ACHN (cell line): Measurements from ENCODE around the gene EYS.

ENCODE experiments used
- DNase-seq: peaks from one replicate; pipeline ENCODE4 v3.0.0-alpha.2; 2015
- in situ Hi-C: cut with HindIII; loops from 2 replicates; pipeline ENCODE4 v1.10.0; 2017; ENCODE audit warnings: low sequenced_read_pairs, low pct_ligation_motif_present, low pct_unique_long_range_greater_than_20kb

Gene EYS

DNA sequence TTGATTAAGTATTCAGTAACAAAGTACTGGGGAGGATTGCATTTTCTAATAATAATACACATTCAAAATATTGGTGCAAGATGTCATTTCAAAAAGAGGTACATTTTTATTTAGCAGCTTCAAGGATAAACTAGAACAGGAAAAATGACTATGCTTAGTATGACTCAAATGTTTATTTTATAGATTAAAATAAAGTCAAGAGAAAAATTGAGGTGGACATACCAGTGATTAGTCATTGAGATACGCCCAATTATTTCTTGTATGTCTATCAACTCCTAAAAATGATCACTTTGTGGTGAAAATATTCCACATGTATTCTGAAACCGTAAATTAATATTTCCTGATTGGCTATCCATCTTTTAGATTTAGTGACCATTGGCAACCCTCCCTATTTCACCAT lies 1974.7 kb downstream of the EYS start:
- no peak for DNase-seq
- in situ Hi-C loops = no loop called here

DNA sequence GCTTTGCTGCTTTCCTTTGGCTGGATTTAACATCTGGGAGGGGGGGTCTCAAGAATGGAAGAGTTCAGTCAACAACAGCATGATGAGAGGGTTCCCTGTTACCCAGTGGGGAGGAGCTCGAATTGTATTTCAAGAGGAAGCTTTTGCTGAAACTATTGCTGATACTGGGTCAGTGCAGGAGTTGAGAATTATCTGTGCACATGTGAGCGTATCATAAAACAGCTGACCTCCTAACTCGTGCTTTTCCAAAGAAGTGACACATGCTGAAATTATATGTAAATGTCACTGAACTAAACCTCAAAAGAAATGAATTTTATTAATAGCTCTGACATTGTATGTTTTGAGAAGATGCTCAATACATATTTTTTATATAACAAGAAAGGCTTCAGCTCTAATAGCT lies 1975.1 kb downstream of the EYS start:
- in situ Hi-C loops = no loop called here

DNA sequence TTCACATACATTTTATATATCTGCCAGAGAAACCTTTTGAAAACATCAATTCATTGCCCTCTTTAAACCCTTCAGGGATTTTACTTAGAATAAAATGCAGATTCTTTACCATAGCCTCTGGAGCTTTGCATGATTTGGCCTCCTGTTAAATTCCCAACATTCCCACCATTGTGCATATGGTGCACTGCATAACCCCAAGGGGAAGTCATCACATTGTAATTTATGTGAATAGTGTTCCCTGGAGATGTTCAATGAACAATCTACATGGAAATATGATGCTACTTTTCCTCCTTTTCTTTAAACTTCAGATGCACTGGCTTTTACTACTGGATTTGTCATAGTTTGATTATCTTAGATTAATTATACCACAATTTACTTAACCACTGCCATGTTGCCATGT lies 1976.7 kb downstream of the EYS start:
- in situ Hi-C loops = no loop called here
- DNase-seq = no peak

More for the DNA sequence above, 1975.1 kb downstream of the EYS start:
- no peak for DNase-seq

DNA sequence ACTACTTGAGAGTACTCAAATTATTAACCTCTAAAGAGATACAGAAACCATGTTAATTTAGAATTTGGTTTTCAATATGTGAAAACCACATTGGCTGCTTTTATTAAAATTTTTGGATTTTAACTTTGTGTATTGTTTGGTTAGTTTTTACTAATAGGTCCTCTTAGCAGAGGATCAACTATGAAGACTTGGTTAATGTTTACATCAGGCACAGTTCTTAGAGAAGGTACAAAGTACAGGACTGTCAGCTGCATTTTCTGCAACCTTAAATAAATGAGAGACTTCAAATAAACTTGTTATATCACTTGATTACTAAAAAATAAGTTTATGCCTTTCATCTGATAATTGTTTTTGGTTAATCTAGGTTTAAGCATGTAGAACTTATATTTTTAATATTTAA lies 1982.3 kb downstream of the EYS start:
- in situ Hi-C loops = no loop called here
- DNase-seq = peak; percentile 8

DNA sequence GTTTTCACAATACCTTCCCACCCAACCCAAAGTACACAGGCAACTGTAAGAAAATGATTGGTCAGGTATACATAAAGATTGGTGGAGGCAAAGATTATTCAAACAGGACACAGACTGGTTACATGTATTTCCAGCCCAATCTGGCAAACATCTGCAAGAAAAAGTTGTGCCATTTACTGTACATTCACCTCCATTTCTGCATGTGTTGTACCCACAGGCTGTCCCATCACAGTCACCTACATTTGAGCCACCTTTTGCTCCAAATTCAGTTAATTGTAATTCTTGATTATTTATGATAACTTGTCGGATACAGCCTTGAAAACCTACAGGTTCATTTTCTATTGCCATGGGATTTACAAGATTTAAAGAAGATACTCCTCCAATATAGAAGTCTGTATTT lies 1985.8 kb downstream of the EYS start:
- in situ Hi-C loops = no loop called here

DNA sequence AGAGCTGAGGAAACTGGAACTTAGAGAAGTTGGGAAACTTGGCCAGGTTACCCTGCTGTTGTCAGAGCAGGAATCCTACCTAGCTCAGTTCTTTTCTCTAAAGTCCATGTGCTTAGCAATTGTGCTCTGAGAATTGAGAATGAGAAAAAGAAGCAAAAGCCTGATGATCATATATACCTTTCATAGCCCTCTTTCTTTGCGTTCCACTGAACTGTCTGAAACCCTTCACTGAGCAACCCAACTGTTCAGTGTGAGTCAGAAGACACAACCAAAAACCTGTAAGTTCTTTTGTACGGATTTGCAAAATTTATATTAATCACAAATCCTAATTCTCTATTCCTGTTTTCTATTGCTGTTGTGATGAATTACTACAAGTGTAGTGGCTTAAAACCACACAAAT lies 1990.9 kb downstream of the EYS start:
- no peak for DNase-seq
- in situ Hi-C loops = no loop called here

More for the DNA sequence above, 1985.8 kb downstream of the EYS start:
- no peak for DNase-seq

DNA sequence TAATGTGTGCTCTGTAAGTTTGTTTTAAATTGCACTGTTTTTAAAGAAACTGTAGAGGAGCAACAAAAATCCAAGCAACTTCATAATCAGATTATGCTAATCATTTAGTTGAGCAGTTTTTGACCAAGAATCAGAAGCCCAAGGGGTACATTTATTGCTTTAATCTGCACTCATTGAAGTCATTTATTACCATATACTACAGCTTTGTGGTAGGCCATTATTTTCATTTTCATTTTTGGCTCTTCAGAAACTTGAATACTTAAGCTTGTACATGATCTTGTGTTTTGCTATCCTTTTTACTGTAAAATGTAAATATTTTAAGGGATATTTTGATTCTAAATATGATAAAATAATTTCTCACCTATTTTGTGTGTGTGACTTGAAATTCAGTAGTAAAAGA lies 1992.9 kb downstream of the EYS start:
- no peak for DNase-seq
- in situ Hi-C loops = no loop called here

DNA sequence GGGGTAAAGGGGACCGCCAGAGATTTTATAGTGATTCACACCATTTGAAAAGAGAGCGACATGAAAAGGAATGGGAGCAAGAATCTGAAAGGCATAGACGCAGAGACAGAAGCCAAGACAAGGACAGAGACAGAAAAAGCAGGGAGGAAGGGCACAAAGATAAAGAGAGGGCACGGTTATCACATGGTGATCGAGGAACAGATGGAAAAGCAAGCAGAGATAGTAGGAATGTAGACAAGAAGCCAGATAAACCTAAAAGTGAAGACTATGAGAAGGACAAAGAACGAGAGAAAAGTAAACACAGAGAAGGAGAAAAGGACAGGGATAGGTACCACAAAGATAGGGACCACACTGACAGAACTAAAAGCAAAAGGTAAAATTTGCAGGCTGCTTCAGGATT lies 1993.7 kb downstream of the EYS start:
- no peak for DNase-seq
- in situ Hi-C loops = no loop called here

DNA sequence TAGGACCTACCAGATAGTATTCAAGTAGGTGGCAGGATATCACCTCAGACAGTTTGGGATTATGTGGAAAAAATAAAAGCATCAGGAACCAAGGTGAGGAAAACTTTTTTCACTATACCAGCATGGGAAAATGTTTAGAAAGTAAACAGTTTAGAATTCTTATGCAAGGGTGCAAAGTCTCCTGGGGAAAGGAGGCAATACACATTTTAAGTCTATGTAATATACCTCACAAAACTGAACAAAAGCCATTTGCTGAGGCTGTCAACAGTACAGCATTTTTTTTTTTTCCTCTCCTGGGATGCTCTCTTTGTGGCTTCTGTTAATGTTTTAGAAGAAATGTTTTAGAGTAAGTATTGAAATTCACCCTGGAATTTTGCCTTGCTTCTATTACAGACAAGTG lies 1997.9 kb downstream of the EYS start:
- in situ Hi-C loops = no loop called here
- no peak for DNase-seq

DNA sequence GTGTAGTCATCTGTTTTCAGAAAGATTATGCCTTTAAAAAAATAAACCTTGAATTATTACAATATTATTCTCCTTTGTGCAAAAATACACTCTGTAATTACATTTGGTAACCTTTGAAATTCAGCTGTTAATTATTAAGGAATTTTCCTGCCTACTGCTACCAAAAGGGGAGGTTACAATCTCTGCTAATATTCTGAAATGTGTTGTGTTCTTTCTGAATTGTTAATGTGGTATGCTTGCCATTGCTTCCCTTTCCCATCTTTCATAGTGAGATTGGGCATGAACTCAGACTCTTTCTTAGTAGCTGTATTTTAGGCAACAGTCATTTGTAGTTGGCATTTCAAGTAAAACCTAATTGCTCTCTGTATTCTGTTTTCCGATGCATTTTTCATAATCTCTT lies 1998.4 kb downstream of the EYS start:
- in situ Hi-C loops = no loop called here
- DNase-seq = no peak

DNA sequence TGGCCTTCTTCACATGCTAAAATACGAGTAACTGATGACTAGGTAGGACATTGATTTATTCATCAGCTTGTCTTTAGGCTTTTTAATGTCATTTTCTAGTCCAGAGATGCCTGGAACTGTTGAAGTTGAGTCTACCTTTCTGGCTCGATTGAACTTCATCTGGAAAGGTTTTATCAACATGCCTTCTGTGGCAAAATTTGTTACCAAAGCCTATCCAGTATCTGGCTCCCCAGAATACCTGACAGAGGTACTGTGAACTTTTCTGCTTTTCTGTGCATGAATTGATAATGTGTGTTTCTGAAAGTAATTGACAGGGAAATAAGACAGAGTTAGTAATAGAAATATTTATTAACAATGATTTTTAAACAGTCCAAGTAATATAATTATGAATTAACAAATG lies 2000.4 kb downstream of the EYS start:
- in situ Hi-C loops = no loop called here
- no peak for DNase-seq

DNA sequence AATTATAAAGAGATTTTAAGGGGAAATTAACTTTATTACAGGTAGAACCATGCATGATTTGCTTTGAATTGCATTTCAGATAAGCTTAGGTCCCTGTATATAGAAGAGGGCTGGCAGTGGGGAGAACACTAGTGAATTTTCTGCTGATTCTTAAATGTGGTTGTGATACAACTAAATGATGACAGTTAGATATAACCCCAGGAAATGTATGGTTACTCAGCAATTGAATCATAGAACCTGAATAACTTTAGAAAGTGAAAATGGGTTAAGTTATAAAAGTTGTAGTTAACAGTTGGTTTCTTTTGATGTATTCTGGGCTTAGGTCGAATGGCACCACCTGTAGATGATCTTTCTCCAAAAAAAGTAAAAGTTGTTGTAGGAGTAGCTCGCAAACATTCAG lies 2001.3 kb downstream of the EYS start:
- in situ Hi-C loops = no loop called here
- DNase-seq = no peak

DNA sequence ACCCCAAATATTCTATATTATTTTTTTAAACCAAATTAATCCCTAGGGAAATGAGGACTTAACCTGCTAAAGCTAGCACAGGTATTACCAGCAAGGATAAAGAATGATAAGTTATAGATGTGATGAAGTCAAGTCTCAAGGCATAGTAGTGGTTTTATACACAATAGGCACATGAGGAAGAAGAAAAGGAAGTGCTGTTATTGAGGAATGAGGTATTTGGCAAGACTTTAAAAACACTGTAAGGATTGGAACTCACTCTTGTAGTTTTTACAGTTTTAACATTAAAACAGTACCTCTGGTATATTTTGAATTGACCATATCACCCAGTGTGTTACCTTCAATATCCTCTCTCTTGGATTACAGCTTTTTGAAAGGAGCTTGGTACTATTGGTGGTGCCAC lies 2016.8 kb downstream of the EYS start:
- in situ Hi-C loops = no loop called here
- no peak for DNase-seq

DNA sequence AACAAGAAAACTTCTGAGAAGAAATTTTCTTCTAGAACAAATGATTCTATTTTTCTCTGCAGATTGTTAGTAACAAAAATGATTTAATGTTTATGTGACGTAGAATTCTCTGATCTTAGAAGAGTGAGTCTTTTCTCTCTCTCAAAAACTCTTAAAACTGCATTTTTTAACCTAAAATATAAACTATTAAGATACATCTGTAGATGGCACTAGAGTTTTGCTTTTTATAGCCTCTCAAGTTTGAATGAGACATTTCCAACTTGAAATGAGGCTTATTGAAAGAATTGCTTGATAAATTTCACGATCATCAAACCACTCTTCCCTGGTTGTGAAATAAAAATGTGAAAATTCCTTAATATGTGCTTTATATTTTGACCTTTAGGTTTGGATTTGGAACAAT lies 2017.6 kb downstream of the EYS start:
- DNase-seq = peak; percentile 2
- in situ Hi-C loops = no loop called here

DNA sequence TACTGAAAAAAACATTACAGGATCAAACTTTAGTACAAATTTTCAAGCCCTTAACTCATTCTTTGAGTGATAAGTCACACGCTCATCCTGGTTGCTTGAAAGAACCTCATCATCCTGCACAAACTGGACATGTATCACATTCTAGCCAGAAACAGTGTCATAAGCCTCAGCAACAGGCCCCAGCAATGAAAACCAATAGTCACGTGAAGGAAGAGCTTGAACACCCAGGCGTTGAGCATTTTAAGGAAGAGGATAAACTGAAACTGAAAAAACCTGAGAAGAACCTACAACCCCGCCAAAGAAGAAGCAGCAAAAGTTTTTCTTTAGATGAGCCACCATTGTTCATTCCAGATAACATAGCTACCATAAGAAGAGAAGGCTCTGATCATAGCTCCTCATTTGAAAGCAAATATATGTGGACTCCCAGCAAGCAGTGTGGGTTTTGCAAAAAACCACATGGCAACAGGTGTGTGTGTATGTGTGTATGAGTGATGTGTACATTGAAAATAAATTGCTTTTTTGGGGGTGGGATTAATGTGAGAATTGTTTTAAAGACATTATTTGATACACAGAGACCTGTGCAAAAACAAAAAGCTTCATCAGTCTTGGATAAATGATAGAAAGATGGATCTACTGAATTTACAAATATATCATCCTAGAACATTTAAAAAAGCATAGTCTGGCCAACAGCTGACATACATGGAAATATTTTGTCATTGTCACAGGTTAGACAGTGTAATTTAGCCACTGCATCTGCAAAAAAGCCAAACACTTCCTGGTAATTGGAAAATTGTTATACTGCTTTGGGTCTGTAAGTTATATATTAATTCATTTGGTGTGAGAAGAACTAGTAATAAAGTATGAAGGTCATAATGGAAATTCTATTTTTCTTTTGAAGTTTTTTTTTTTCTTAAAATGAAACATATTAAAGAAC lies 2021.3 kb downstream of the EYS start:
- no peak for DNase-seq
- in situ Hi-C loops = no loop called here

DNA sequence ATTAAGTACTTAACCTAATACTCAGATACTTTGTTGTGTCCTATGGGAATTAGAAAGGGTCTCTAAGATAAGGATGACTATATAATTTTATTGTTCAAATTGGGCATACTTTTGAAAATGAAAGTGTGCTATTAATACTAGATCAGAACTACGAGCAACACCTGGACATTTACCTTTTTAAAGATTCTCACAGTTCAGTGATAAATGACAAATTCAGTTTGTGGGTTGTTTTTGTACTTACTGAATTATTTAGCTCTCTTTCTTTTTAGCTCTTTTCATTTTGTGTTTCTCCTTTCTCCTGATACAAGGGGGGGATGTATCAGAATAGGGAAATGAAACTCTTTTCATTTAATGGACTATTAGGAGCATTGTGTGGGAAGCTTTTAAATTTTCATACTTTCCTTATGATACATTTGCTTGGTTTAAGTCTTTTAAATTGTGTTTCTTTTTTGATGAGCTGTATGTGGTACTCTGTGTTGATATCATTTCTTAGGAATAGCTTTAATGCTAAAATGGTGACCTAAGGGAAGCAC lies 2023.9 kb downstream of the EYS start:
- in situ Hi-C loops = no loop called here
- no peak for DNase-seq

DNA sequence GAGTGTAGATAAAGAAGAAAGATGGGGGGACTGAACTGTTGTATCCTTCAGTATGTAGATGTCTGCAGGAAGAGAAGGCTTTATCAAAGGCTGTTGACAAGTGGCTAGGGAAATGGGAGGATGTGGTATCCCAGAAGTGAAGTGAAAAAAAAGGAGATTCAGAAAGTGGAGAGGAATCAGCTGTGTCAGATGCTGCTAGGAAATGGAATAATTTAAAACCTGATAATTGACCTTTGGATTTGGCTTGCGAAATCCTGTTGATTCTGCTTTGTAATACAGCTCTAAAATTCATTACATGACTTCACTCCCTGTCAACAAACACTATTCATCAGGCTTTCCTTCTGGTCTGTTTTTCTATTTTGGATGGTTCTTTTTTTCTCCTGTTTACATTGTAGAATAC lies 2029.7 kb downstream of the EYS start:
- no peak for DNase-seq
- in situ Hi-C loops = no loop called here

DNA sequence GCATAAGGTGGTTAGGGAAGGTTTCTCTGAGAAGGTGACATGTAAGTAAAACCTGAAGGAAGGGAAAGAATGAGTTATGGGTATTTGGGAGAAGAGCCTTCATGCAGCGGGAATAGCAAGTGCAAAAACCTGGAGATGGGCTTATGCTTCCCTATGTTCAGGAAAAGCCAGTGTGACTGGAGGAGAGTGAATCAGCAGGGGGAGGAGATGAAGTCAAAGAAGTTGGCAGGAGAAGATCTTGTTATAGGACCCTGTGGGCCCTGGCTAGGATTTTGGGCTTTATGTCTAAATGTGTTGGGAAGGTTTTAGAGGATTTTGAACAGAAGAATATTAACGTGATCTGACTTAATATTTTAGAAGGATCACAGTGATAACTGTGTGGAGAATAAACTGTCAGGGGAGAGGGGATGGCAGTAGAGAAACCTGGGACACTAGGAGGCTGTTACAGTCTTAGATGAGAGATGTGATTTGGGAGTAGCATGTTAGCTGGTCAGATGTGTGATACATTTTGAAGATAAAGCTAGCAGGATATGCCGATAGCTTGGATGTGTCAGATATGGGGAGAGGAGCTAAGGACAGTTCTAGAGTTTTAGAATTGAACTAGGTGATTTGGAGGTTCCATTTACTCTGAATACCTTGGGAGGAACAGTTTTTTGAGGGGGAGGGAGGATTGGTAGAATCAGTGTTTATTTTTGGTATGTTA lies 2030.5 kb downstream of the EYS start:
- in situ Hi-C loops = no loop called here
- no peak for DNase-seq

DNA sequence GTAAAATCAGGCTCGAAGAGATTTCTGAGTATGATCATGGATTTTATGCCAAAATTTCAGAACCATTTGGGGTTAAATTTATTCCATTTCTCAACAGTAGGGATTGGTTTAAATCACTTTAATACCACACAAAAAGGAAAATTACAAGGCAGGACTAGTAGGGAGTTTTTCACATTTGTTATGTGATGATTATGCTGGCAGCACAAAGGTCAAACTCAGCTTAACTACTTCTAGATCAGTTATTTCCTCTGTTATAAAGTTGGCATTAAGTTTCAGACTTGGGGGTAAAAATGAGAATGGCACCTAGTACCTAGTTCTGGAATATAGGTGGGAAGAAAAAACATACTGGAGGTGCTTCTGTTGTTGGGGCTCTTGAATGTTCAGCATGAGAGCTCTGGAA lies 2031.9 kb downstream of the EYS start:
- in situ Hi-C loops = no loop called here
- DNase-seq = no peak

DNA sequence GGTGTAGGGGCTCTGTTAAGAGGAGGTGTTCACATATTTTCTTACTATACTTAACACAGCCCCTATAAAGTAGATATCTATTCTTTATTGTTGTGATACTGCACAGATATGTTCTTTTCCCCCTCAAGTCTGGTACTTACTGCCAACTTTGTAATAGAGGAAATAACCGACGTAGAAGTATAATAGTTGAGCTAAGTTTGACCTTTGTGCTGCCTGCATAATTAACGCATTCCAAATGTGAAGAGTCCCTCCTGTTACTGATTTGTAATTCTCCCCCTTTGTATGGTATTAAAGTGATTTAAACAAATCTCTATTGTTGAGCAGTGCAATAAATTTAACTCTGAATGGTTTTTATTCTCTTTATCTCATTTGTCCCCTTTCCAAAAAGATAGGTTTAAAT lies 2032.4 kb downstream of the EYS start:
- no peak for DNase-seq
- in situ Hi-C loops = no loop called here
